Loucy (cell line): ENCODE measurements around the gene IMPG1.

Experiments used
- H2AFZ ChIP-seq: fragments of 200-600 bp; sonication (generic); 2 replicates; pipeline ENCODE4 v1.6.0; 2016; ENCODE audit warnings: antibody characterized with exemption, mild to moderate bottlenecking, low read length, moderate library complexity
- H3F3A ChIP-seq: fragments of 200-600 bp; 2 replicates; pipeline ENCODE4 v1.6.0; 2016; ENCODE audit warnings: antibody characterized with exemption, low read depth, mild to moderate bottlenecking
- H3K27me3 ChIP-seq: fragments of 200-600 bp; sonication (generic); 2 replicates; pipeline ENCODE4 v1.6.1; 2014; ENCODE audit warnings: low read length, mild to moderate bottlenecking; ENCODE audit not compliant: insufficient read depth, poor library complexity, severe bottlenecking
- H3K36me3 ChIP-seq: fragments of 200-600 bp; sonication (generic); 2 replicates; pipeline ENCODE4 v1.6.1; 2016; ENCODE audit warnings: low read length; ENCODE audit not compliant: insufficient read depth
- H3K4me1 ChIP-seq: fragments of 200-600 bp; sonication (generic); 2 replicates; pipeline ENCODE4 v1.5.1; 2014; ENCODE audit warnings: low read length, mild to moderate bottlenecking; ENCODE audit not compliant: insufficient read depth, poor library complexity, severe bottlenecking
- H3K4me2 ChIP-seq: fragments of 200-600 bp; sonication (generic); 2 replicates; pipeline ENCODE4 v1.6.0; 2014; ENCODE audit warnings: antibody characterized with exemption, low read length, low read depth, mild to moderate bottlenecking; ENCODE audit not compliant: poor library complexity, severe bottlenecking
- H3K4me3 ChIP-seq: fragments of 200-600 bp; sonication (generic); 2 replicates; pipeline ENCODE4 v1.5.1; 2014; ENCODE audit warnings: low read length, mild to moderate bottlenecking, mixed read lengths; ENCODE audit not compliant: poor library complexity, severe bottlenecking
- H3K79me2 ChIP-seq: fragments of 200-600 bp; sonication (generic); 2 replicates; pipeline ENCODE4 v1.6.1; 2014; ENCODE audit warnings: low read length; ENCODE audit not compliant: insufficient read depth
- H3K9ac ChIP-seq: fragments of 200-600 bp; sonication (generic); 2 replicates; pipeline ENCODE4 v1.6.0; 2014; ENCODE audit warnings: mild to moderate bottlenecking, low read depth, low read length, moderate library complexity; ENCODE audit not compliant: poor library complexity, severe bottlenecking
- H3K9me2 ChIP-seq: fragments of 200-600 bp; sonication (generic); replicated peaks from 2 replicates; pipeline ENCODE4 v1.6.1; 2016; ENCODE audit warnings: low read depth, low read length, mixed read lengths
- H3K9me3 ChIP-seq: fragments of 200-600 bp; sonication (generic); 2 replicates; pipeline ENCODE4 v1.6.1; 2014; ENCODE audit warnings: mild to moderate bottlenecking, antibody characterized with exemption, low read length, low read depth; ENCODE audit not compliant: insufficient read depth
- H4K20me1 ChIP-seq: fragments of 200-600 bp; sonication (generic); 2 replicates; pipeline ENCODE4 v1.6.0; 2014; ENCODE audit warnings: antibody characterized with exemption, low read length, mild to moderate bottlenecking; ENCODE audit not compliant: insufficient read depth, poor library complexity, severe bottlenecking
- EZH2phosphoT487 ChIP-seq: fragments of 200-600 bp; IDR thresholded peaks from 2 replicates; pipeline ENCODE4 v1.6.1; 2018; ENCODE audit warnings: antibody characterized with exemption, mild to moderate bottlenecking, moderate library complexity, borderline replicate concordance
- TF ChIP-seq, protein P1 (sequence below): fragments of 200-600 bp; sonication (generic); conservative IDR thresholded peaks from 2 replicates; pipeline ENCODE4 v1.5.1; 2014; ENCODE audit warnings: mild to moderate bottlenecking, antibody characterized with exemption, low read length

The IMPG1 gene

DNA sequence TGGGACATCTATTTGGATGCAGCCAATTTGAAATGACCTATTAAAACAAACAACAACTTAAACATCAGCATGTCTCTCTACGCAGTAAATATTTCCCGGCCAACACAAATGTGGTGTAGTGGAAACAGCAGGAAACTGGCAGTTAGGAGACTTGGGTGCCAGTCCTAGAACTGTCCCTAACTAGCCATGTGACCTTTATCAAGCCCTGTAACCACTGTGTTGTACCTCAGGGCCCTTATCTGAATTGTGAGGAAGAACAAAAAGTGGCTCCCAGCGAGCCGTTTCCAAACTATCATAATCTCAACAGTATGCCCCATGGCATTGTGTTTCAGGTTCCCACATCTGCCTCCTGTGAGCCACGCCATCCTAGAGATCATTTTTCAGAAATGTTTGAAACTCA lies 124.5 kb downstream of the IMPG1 start:
- H3K4me3 ChIP-seq: no peak overlapping the region
- no peaks in the 10 kb centered on the region for H3K36me3 ChIP-seq
- H3K9me3 ChIP-seq: no peaks in the 10 kb centered on the region; the same call in 1 of the 2 replicates
- no peaks in the 10 kb centered on the region for H4K20me1 ChIP-seq
- no peak overlapping the region for H3K4me2 ChIP-seq
- TF ChIP-seq EZH2phosphoT487: no peak
- TF ChIP-seq, protein P1, sequence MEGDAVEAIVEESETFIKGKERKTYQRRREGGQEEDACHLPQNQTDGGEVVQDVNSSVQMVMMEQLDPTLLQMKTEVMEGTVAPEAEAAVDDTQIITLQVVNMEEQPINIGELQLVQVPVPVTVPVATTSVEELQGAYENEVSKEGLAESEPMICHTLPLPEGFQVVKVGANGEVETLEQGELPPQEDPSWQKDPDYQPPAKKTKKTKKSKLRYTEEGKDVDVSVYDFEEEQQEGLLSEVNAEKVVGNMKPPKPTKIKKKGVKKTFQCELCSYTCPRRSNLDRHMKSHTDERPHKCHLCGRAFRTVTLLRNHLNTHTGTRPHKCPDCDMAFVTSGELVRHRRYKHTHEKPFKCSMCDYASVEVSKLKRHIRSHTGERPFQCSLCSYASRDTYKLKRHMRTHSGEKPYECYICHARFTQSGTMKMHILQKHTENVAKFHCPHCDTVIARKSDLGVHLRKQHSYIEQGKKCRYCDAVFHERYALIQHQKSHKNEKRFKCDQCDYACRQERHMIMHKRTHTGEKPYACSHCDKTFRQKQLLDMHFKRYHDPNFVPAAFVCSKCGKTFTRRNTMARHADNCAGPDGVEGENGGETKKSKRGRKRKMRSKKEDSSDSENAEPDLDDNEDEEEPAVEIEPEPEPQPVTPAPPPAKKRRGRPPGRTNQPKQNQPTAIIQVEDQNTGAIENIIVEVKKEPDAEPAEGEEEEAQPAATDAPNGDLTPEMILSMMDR: no peak
- H3K27me3 ChIP-seq: no peaks in the 10 kb centered on the region
- H3K4me1 ChIP-seq: no peaks in the 10 kb centered on the region
- H3F3A ChIP-seq: no peaks in the 10 kb centered on the region
- no peak overlapping the region for H3K9ac ChIP-seq
- no peak overlapping the region for H2AFZ ChIP-seq
- H3K9me2 ChIP-seq: no peaks in the 10 kb centered on the region
- H3K79me2 ChIP-seq: no peaks in the 10 kb centered on the region

DNA sequence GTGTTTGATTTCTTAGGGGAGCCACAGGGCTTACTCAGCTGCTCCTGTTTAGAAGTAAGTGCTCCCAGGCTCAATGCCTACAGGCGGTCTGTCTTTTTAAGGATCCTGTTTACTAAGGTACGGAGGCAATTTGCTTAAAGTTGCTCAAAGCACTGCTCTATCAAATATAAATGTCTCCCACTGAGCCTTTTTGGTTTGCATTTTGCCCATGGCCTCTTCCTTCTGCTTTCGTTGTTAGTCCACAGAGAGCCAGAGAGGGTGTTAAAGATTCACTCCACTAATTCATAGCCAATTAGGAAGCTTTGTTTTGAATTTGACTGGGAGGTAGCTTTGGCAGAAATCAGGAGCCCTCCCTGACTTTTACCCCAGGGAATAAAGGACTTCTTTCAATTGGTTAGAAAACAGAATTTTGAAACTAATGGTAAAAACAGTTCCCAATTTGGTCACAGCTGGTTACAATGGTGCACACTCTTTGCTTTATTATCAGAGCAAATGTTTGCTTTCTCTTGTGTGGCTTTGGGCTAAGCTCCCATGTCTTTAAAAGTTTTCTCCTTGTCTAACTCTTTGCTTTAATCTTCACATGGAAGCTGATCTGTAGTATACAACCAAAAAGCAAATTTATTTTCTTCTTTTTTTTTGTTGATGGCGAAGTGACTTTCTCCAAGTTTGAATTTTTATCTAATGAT lies 126.2 kb downstream of the IMPG1 start:
- no peaks in the 10 kb centered on the region; the same call in 1 of the 2 replicates for H3K9me3 ChIP-seq
- H3K4me2 ChIP-seq: no peak overlapping the region
- H3K79me2 ChIP-seq: no peaks in the 10 kb centered on the region
- H3K27me3 ChIP-seq: no peaks in the 10 kb centered on the region
- H3K9me2 ChIP-seq: no peaks in the 10 kb centered on the region
- no peak overlapping the region for H2AFZ ChIP-seq
- H3K9ac ChIP-seq: no peak overlapping the region
- H3F3A ChIP-seq: no peaks in the 10 kb centered on the region
- no peak overlapping the region for H3K4me3 ChIP-seq
- H4K20me1 ChIP-seq: no peaks in the 10 kb centered on the region
- TF ChIP-seq, protein P1: no peak
- TF ChIP-seq EZH2phosphoT487: no peak
- no peaks in the 10 kb centered on the region for H3K36me3 ChIP-seq
- H3K4me1 ChIP-seq: no peaks in the 10 kb centered on the region

DNA sequence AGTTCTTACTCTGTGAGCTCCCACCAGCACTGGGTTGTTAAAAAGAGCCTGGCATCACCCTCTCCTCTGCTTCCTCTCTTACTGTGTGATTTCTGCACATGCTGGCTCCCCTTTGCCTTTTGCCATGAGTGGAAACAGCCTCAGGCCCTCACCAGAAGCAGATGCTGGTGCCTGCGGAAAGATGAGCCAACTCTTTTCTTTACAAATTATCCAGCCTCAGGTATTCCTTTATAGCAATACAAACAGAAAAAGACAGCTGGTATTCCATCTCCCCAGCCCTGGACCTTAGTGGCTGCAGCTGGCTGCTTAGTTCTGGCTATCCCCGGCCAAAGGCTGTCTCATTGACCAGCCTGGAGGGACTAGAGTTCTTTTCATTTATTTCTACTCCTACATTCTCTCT lies 129.1 kb downstream of the IMPG1 start:
- Histone ChIP-seq H3K36me3 (no peaks in the 10 kb centered on the region), H3K9ac (no peak overlapping the region), H3K4me1 (no peaks in the 10 kb centered on the region), H3K9me2 (no peaks in the 10 kb centered on the region), H3K79me2 (no peaks in the 10 kb centered on the region), H3F3A (no peaks in the 10 kb centered on the region), H3K4me3 (no peak overlapping the region), H3K27me3 (no peaks in the 10 kb centered on the region), H2AFZ (no peak overlapping the region), H3K9me3 (no peaks in the 10 kb centered on the region; the same call in 1 of the 2 replicates), H3K4me2 (no peak overlapping the region), H4K20me1 (no peaks in the 10 kb centered on the region)
- TF ChIP-seq, protein P1: no peak
- TF ChIP-seq EZH2phosphoT487: no peak
